GM21367 (cell line): ENCODE measurements around the gene CTAGE8.
"Not testable (repeated sequence)": the region's sequence is repeated elsewhere in the genome, so short reads cannot be mapped to it uniquely, and the experiment has no call there.

Experiments
- ATAC-seq: cut with Tn5 transposase; IDR thresholded peaks from one replicate; pipeline ENCODE4 v1.9.1; 2021; ENCODE audit not compliant: unreplicated experiment

CTAGE8 gene

DNA sequence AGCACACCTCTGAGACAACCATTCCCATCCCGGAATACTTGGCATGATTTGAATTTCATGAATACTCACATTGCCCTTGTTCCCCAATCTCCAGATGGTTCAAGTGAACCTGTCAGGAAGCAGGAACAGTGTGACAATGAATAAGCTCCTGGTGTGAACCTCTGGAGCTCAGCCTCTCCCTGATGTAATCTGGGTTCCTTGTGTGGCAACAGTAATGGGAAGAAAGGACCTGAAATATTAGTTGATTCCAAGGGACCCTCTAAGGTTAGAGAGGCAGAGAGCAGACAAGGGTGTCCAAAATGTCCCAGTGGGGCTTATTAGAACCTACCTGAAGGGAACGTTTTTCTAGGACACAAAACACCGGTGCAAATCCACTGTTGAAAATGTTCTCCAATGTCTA, 13.0 kb downstream of the CTAGE8 start:
- ATAC-seq, result no peak

DNA sequence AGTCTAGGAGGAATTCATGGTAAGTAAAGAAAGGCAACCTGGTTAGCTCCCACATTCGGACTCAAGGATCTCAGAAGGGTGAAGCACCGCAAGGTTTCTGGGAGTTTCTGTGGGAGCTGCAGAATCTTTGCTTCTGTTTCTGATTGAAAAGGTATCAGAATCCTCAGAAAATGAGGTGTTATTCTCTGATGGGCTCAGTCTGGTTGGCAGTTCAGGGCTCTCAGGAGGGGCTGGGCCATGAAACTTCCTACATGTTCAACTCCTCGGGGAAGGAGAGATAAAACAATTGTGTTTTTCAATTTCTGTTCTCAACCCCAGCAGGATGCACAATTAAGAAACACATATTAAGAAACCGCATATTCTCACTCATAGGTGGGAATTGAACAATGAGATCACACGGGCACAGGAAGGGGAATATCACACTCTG, 13.6 kb downstream of the CTAGE8 start:
- ATAC-seq, result no peak

DNA sequence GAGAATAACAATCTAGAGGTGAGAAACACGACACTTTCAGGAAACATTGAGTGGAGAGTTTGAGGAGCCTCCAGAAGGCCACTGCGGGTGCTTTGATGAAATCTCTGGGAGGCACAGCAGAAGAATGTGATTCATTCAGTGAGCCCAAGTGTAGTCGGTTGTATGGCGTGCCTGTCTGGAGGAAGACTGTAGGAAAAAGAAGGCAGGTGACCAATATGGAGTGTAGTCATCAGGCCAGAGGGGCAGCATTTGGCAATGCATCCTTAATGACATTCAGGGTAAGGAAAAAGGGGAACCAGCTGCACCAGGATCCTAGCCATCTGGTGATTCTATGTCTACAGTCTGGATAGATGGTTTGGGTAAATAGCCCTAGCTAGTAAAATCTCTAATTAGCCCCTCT, 16.8 kb downstream of the CTAGE8 start:
- not testable (repeated sequence) for ATAC-seq

DNA sequence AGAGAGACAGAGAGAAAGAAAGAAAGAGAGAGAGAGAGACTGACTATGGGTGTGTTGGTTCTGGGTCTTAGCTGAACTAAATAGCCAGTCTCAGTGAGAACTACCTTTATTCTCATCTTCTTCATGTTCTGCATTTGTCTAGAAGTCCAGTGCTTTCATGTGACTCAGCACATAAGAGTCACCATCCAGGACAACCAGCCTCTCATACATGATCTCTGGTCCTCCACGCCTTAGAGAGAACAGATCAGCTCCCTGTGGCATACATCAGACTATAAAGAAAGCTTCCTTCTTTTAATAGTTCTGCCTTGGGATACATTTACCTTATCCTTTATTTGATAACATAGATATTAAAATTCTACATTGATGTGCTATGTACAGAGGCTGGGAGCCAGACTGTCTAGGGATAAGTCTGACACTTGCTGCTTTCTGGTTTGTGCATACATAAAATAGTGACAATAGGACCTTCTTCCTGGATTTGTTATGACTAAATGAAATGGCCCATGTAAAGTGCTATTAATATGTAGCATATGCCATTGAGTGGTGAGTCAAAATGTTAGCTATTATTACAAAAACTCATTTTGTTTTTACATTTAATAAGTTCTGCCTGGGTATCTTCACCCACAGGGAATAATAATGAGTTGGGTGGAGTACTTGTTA, 21.3 kb downstream of the CTAGE8 start:
- ATAC-seq, result not testable (repeated sequence)

DNA sequence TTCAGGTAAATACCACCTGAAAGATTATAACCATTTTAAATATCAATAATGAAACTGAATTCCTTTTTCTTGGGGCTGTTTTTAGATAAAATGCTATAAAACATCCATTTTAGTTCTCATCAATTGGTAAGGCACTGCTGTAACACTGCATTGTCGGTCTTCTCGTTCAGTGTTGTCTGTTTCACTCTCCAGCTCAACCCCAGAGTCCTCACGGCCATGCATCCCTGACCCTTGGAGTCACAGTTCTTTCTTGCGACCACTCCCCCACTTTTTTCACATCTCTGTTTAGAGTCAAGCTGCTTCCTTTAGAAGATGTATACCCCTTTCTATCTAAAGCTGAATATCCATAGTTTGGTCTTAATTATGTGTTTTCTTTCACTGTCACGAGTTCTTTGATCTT, 22.1 kb downstream of the CTAGE8 start:
- ATAC-seq, result not testable (repeated sequence)

DNA sequence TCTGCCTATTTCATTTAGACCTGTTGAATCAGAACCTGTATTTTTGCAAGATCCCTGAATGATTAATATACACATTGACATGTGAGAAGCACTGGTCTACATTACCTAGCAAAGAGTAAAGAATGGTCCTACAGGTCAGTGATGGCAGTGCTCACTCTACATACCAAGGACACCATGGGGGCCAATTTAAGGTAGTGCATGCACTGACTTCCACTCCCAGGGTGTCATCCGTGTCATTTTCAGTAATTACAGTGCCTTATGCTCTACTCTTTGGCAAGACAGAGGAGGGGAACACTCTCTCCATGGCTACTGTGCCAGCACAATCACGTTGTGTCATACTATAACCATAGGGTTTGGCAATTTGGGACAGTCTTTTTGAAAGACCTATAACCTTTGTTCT, 23.7 kb downstream of the CTAGE8 start:
- ATAC-seq, result not testable (repeated sequence)

DNA sequence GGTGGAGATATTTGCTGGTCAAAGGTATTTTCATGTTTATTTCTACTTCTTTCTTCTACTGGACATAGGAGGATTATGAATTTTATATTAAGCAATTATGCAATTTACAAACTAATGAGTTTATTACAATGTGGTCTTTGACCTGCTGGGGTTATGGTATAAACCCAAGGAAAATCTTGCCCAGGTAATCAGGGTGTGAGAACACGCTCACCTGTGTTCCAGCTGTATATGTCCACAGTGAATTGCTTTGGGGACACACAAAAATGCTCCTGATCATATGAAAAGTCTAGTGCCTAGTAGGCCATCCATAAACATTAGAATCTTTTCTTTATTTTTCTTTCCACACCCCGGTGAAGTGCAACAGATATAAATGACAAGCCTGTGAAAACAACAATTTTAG, 29.7 kb downstream of the CTAGE8 start, which contains the start of gene OR2A42:
TSS of gene OR2A42 (minus strand) at position 241 of the 400 bp plus-strand sequence. CDS start 6,762 bp downstream, outside the sequence.
- ATAC-seq, result not testable (repeated sequence)

DNA sequence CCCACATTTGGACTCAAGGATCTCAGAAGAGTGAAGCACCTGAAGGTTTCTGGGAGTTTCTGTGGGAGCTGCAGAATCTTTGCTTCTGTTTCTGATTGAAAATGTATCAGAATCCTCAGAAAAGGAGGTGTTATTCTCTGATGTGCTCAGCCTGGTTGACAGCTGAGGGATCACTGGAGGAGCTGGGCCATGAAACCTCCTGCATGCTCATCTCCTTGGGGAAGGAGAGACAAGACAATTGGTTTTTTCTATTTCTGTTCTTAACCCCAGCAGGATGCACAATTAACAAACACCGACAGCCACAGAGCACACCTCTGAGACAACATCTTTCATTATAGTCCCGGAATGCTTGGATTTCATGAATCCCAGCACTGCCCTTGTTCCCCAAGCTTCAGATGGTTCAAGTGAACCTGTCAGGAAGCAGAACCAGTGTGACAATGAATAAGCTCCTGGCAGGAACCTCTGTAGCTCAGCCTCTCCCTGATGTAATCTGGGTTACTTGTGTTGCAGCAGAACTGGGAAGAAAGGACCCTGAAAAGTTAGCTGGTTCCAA, 30.5 kb downstream of the CTAGE8 start:
- not testable (repeated sequence) for ATAC-seq

DNA sequence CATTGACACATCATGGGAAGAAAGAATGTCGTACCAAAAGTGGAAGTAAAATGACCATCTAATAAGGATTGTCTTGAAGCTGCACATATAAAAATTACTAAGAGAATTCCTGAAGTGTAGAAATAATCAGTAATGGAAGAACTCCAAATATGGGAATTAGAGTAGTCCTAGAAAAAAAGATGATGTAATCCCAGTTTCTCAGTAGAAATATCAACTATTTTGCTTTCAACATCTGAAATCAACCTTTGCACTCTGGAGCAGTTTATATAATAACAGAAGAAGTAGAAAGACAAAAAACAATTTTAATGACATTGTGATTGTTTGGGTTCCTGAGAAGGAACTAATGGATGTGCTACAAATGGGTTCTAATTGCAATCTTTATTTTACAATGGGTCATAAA, 36.0 kb downstream of the CTAGE8 start:
- ATAC-seq, result not testable (repeated sequence)

DNA sequence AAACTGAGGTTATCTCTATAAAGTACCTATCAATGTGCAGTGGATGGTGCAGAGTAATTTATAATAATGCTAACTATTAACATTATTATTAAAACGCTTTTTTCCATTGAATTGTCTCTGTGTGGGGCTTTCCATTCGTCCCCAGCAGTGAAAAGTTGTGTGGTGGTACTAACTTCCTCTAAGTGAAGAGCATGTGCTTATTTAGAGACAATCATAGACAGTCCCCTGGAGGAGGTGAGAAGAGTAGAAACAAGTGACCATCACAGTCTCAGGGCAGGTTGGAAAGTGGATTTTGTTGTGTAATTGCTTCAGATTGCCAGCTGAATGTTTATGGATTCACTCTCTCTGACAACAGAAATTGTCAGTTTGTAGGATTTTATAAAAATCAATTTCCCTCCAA, 38.1 kb downstream of the CTAGE8 start:
- ATAC-seq, result not testable (repeated sequence)

DNA sequence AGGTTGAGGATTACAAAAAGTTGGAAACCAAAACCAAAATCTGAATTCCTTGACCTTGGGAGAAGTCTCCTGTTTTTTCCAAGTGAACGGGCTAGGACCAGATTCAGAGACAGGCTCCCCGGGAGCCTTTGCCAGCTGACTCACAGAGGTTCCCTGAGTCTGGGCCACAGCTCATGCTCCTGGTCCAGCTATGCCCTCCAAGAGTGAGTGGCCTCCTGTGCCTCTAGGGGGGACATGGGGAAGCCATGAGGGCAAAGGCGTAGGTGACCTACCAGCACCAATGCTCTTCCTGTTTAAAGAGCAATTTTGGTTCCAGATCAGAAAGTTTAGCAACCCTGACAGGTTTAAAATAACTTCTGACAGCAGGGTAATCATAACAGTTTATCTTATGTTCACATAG, 40.3 kb downstream of the CTAGE8 start:
- ATAC-seq, result not testable (repeated sequence)

DNA sequence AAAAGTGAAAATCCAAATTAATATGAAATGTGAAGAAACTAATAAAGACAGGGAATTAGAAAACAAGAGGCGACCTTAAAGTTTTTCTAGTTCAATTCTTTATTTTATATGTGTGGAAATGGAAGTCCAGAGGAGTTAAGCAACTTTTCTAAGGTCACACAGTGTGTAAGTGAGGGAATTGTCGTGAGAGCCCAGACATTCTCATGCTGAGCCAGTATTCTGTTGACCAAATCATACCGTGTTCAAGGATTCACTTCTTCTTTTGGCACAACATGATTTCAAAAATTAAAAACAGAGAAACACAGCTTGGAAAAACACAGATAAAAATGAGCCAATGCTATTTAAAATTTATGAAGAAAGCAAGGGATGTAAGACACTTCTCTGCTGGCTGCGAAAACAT, 42.2 kb downstream of the CTAGE8 start:
- ATAC-seq, result not testable (repeated sequence)

DNA sequence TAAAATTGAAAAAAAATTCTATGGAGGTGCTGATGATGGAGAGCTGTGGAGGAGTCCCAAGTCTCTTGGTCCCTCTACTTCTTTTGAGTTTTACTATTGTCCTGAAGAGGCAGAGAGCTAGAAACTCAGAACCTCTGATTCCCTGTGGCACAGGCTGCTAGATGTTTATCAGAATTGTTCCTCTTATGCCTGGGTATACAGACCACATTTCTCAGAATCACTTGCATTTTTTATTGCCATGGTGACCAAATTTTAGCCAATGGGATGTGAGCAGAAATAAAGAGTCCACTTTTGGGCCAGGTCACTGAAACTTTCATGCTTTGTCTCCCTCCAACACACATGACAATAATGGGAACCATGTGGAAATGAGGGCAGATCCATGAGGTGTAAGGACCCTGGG, 45.4 kb downstream of the CTAGE8 start:
- not testable (repeated sequence) for ATAC-seq

DNA sequence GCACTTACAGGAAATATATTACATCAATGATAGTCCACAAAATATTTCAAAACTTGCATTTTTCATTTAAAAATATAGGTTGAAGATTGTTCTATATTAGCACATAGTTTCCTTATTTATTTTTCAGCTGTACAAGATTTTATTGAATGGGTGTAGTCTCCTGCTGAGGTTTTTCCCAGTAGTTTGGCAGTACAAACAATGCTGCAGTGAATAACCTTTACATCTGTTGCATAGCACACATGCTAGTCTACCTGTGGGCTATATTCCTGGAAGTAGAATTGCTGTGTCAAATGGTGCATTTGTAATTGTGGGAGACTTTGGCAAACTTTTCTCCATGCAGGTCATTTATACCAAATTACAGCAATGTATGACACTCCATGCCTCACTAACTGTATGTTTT, 48.6 kb downstream of the CTAGE8 start:
- not testable (repeated sequence) for ATAC-seq

DNA sequence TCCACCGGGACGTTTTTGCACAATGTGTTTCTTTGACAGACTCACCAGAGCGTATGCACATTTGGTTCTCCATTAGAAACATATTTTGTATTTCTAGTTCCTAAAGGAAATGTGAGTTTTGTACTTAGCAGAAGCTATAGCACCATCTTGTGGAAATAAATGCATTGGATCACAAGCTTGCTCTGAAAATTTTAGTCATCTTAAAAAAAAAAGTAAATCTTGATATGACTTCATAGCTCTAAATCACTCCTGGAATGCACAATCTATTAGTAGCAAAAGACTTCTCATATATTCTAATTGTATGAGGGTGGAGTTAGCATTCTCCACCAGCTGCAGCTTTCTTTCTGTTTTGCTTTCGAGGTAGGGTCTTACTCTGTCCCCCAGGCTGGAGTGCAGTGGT, 49.9 kb downstream of the CTAGE8 start:
- ATAC-seq, result not testable (repeated sequence)

DNA sequence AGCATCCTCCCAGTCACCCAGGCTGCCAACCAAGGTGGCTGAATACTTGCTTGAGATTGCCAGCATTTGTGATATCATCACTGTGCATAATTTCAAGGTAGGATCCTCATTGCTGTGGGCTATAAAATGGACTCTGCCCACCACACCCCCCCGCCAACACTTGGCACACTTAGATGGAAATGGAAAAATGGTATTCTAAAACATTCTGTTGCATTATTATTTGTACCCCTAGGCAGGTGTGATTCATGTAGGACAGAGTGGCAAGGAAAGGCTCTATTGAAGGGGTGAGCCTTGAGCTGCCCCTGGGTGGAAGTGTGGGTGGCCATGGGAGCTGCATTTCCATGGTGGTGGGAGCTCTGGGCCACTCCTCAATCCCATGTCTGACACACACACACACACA, 50.5 kb downstream of the CTAGE8 start:
- not testable (repeated sequence) for ATAC-seq

DNA sequence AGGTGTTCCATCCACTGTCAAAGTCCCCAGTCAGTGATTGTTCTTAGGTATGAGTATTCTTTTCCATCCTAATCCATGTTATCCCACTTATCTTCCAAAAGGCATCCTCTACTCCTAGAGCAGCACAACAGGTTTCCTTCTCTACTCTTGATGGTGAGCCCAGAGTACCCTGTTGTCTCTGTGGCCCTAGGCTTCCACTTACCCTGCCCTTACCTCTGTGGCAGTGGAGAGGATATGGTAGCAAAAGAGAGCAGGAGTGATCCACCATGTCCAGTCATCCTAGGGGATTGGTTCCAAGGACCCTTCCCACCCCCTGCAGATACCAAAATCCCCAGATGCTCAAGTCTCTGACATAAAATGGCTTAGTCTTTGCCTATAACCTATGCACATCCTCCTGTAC, 51.9 kb downstream of the CTAGE8 start:
- not testable (repeated sequence) for ATAC-seq
